ENCODE results near the gene FAF2.

FAF2 gene

DNA sequence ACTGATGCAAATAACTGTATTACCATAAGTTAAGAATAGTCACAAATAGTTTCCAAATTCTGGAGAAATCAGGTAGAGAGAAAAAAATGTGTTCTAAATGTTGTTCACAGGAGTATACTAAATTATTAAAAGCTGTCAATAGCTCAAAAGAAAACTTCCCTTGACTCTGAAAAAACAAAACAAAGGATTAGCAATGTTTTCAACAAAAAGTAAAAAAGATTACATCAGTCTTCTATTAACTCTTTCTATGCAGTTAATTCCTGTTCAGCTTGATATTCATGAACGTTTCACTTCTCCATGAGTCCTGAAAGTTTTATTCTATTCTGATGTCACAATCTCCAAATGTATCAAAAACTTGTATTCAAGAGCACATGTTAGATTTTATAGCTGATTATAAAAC lies 22.4 kb upstream of the FAF2 start:
- no peak overlapping the region for H3K9ac ChIP-seq (ENCODE audit: low read length)
- peaks cover 15% of the 10 kb centered on the region for H3K4me1 ChIP-seq (ENCODE audit: insufficient read depth, low read length, severe bottlenecking)
- TF ChIP-seq EZH2 (IDR thresholded peaks at IDR 0.05; ENCODE audit: borderline replicate concordance, low read length) (no peak), CTCF (IDR thresholded peaks at IDR 0.05; ENCODE audit: low read length) (no peak)
- no peaks in the 10 kb centered on the region; the same call in 1 of the 2 replicates for H3K36me3 ChIP-seq (ENCODE audit: insufficient read depth, low read length)
- H3F3A ChIP-seq (ENCODE audit: insufficient read depth, low read length) = no peaks in the 10 kb centered on the region
- peaks cover 5% of the 10 kb centered on the region; the same call in 1 of the 2 replicates for H3K27me3 ChIP-seq (ENCODE audit: insufficient read depth, low read length)
- H3K9me3 ChIP-seq (ENCODE audit: low read length) = peaks cover 8% of the 10 kb centered on the region; the same call in 1 of the 2 replicates
- H3K79me2 ChIP-seq (ENCODE audit: insufficient read depth, low read length) = no peaks in the 10 kb centered on the region
- H3K4me3 ChIP-seq (ENCODE audit: low read depth, low read length, poor library complexity, severe bottlenecking) = no peak overlapping the region
- no peaks in the 10 kb centered on the region for H3K9me2 ChIP-seq (ENCODE audit: low read depth, low read length)
- H3K27ac ChIP-seq (ENCODE audit: low read depth, low read length, poor library complexity, severe bottlenecking) = no peak overlapping the region
- H3K4me2 ChIP-seq (ENCODE audit: low read length) = no peak overlapping the region
- H2AFZ ChIP-seq (ENCODE audit: low read length) = no peak overlapping the region
- H4K20me1 ChIP-seq (ENCODE audit: insufficient read depth, low read length) = no peaks in the 10 kb centered on the region

- peaks cover 11% of the 10 kb centered on the region; the same call in 1 of the 2 replicates for H3K9me3 ChIP-seq (ENCODE audit: low read length)
- no peaks in the 10 kb centered on the region for H4K20me1 ChIP-seq (ENCODE audit: insufficient read depth, low read length)
These were observed 21.3 kb upstream of the FAF2 start for GRCh38 chr5:176426876-176427275.

DNA sequence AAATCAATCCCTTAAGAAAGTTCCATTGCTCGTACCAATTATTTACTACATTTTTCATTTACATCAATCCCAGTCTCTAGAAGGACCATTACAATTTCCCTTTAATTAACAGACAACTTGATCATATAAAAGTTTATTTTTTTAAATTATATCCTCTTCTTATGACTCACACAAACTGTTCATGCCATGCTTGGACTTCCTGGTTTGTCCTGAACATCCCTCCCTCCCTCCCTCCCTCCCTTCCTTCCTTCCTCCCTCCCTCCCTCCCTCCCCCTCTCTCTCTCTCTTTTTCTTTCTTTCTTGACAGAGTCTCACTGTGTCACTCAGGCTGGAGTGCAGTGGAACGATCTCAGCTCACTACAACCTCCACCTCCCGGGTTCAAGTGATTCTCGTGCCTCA lies 20.2 kb upstream of the FAF2 start:
- H2AFZ ChIP-seq (ENCODE audit: low read length) = no peak overlapping the region
- H3K27ac ChIP-seq (ENCODE audit: low read depth, low read length, poor library complexity, severe bottlenecking) = no peak overlapping the region
- no peaks in the 10 kb centered on the region for H3K79me2 ChIP-seq (ENCODE audit: insufficient read depth, low read length)
- H3K27me3 ChIP-seq (ENCODE audit: insufficient read depth, low read length) = no peaks in the 10 kb centered on the region; the same call in 1 of the 2 replicates
- TF ChIP-seq CTCF (IDR thresholded peaks at IDR 0.05; ENCODE audit: low read length) (no peak), EZH2 (IDR thresholded peaks at IDR 0.05; ENCODE audit: borderline replicate concordance, low read length) (no peak)
- no peak overlapping the region for H3K4me3 ChIP-seq (ENCODE audit: low read depth, low read length, poor library complexity, severe bottlenecking)
- no peak overlapping the region for H3K4me2 ChIP-seq (ENCODE audit: low read length)
- no peaks in the 10 kb centered on the region for H4K20me1 ChIP-seq (ENCODE audit: insufficient read depth, low read length)
- H3K4me1 ChIP-seq (ENCODE audit: insufficient read depth, low read length, severe bottlenecking) = peaks cover 16% of the 10 kb centered on the region
- no peaks in the 10 kb centered on the region; the same call in 1 of the 2 replicates for H3K36me3 ChIP-seq (ENCODE audit: insufficient read depth, low read length)
- no peaks in the 10 kb centered on the region for H3F3A ChIP-seq (ENCODE audit: insufficient read depth, low read length)
- H3K9ac ChIP-seq (ENCODE audit: low read length) = no peak overlapping the region
- H3K9me3 ChIP-seq (ENCODE audit: low read length) = peaks cover 11% of the 10 kb centered on the region; the same call in 1 of the 2 replicates
- no peaks in the 10 kb centered on the region for H3K9me2 ChIP-seq (ENCODE audit: low read depth, low read length)

More at GRCh38 chr5:176426876-176427275, 21.3 kb upstream of the FAF2 start:
- TF ChIP-seq EZH2 (IDR thresholded peaks at IDR 0.05; ENCODE audit: borderline replicate concordance, low read length) = no peak
- no peak for TF ChIP-seq CTCF (IDR thresholded peaks at IDR 0.05; ENCODE audit: low read length)
- no peak overlapping the region for H3K9ac ChIP-seq (ENCODE audit: low read length)
- no peaks in the 10 kb centered on the region; the same call in 1 of the 2 replicates for H3K27me3 ChIP-seq (ENCODE audit: insufficient read depth, low read length)
- H3K27ac ChIP-seq (ENCODE audit: low read depth, low read length, poor library complexity, severe bottlenecking) = no peak overlapping the region
- H3K4me3 ChIP-seq (ENCODE audit: low read depth, low read length, poor library complexity, severe bottlenecking) = no peak overlapping the region
- H3K36me3 ChIP-seq (ENCODE audit: insufficient read depth, low read length) = no peaks in the 10 kb centered on the region; the same call in 1 of the 2 replicates
- H3F3A ChIP-seq (ENCODE audit: insufficient read depth, low read length) = no peaks in the 10 kb centered on the region
- no peak overlapping the region for H2AFZ ChIP-seq (ENCODE audit: low read length)
- H3K4me2 ChIP-seq (ENCODE audit: low read length) = no peak overlapping the region
- H3K9me2 ChIP-seq (ENCODE audit: low read depth, low read length) = no peaks in the 10 kb centered on the region
- peaks cover 16% of the 10 kb centered on the region for H3K4me1 ChIP-seq (ENCODE audit: insufficient read depth, low read length, severe bottlenecking)
- H3K79me2 ChIP-seq (ENCODE audit: insufficient read depth, low read length) = no peaks in the 10 kb centered on the region

All from OCI-LY1 (cell line).